Trophoblast cell (in vitro differentiated cells and primary cell): ENCODE data around the gene EYS. TPM values are rescaled to one million over a fixed set of nuclear protein-coding genes. Genes with fewer than 3 reads are reported as not detected.

Experiments
- DNase-seq, 2 donors: peaks; one replicate each; pipeline ENCODE4 v3.0.0-alpha.2; 2016
- H2AFZ ChIP-seq: 2 replicates; pipeline ENCODE4 v1.6.1; 2013; ENCODE audit warnings: low read length, moderate library complexity, mild to moderate bottlenecking; ENCODE audit not compliant: insufficient read depth, poor library complexity
- H2AK5ac ChIP-seq: 2 replicates; pipeline ENCODE4 v1.6.1; 2013; ENCODE audit warnings: mild to moderate bottlenecking, low read length
- H2BK120ac ChIP-seq: 2 replicates; pipeline ENCODE4 v1.6.1; 2013; ENCODE audit warnings: low read length, mild to moderate bottlenecking, moderate library complexity; ENCODE audit not compliant: insufficient read depth, poor library complexity
- H2BK12ac ChIP-seq: 2 replicates; pipeline ENCODE4 v1.6.1; 2013; ENCODE audit warnings: mild to moderate bottlenecking, low read length, moderate library complexity
- H2BK5ac ChIP-seq: 2 replicates; pipeline ENCODE4 v1.6.1; 2013; ENCODE audit warnings: low read length, low read depth, moderate library complexity, mild to moderate bottlenecking; ENCODE audit not compliant: poor library complexity
- H3K14ac ChIP-seq: 2 replicates; pipeline ENCODE4 v1.6.1; 2013; ENCODE audit warnings: mild to moderate bottlenecking, low read length
- H3K18ac ChIP-seq: 2 replicates; pipeline ENCODE4 v1.6.1; 2013; ENCODE audit warnings: mild to moderate bottlenecking, low read length
- H3K23ac ChIP-seq: 2 replicates; pipeline ENCODE4 v1.6.1; 2013; ENCODE audit warnings: low read length
- H3K27ac ChIP-seq: 2 replicates; pipeline ENCODE4 v1.5.1; 2013; ENCODE audit warnings: low read depth, mild to moderate bottlenecking, inconsistent platforms, low read length, moderate library complexity
- H3K27me3 ChIP-seq: 2 replicates; pipeline ENCODE4 v1.6.1; 2013; ENCODE audit warnings: inconsistent platforms, mild to moderate bottlenecking, low read length, moderate library complexity; ENCODE audit not compliant: insufficient read depth
- H3K36me3 ChIP-seq, 2 experiments: 1 replicate in 1 of 2; 2 replicates in 1 of 2; pipeline ENCODE4 v1.6.1; 2013; ENCODE audit warnings: low read length in 2 of 2, mild to moderate bottlenecking in 2 of 2, moderate library complexity in 1 of 2; ENCODE audit not compliant: insufficient read depth in 2 of 2, control insufficient read depth in 1 of 2
- H3K4ac ChIP-seq: 2 replicates; pipeline ENCODE4 v1.6.1; 2013; ENCODE audit warnings: low read depth, mild to moderate bottlenecking, low read length, moderate library complexity
- H3K4me1 ChIP-seq, 2 experiments: 1 replicate in 1 of 2; 2 replicates in 1 of 2; pipeline ENCODE4 v1.6.1; 2013; ENCODE audit warnings: low read length in 2 of 2, mild to moderate bottlenecking in 2 of 2, moderate library complexity in 1 of 2; ENCODE audit not compliant: insufficient read depth in 2 of 2, control insufficient read depth in 1 of 2
- H3K4me2 ChIP-seq: 2 replicates; pipeline ENCODE4 v1.6.1; 2013; ENCODE audit warnings: inconsistent platforms, mild to moderate bottlenecking, low read length, moderate library complexity
- H3K4me3 ChIP-seq: 2 replicates; pipeline ENCODE4 v1.5.1; 2013; ENCODE audit warnings: mild to moderate bottlenecking, low read depth, low read length, inconsistent platforms
- H3K79me1 ChIP-seq: one replicate; pipeline ENCODE4 v1.6.1; 2013; ENCODE audit warnings: low read length
- H3K79me2 ChIP-seq: 2 replicates; pipeline ENCODE4 v1.6.1; 2013; ENCODE audit warnings: low read length, mild to moderate bottlenecking; ENCODE audit not compliant: control insufficient read depth, insufficient read depth, poor library complexity
- H3K9ac ChIP-seq: 2 replicates; pipeline ENCODE4 v1.6.1; 2013; ENCODE audit warnings: mild to moderate bottlenecking, low read length
- H3K9me3 ChIP-seq: 2 replicates; pipeline ENCODE4 v1.6.1; 2013; ENCODE audit warnings: low read depth, mild to moderate bottlenecking, control low read depth, inconsistent platforms, low read length; ENCODE audit not compliant: insufficient read depth
- H4K12ac ChIP-seq: 2 replicates; pipeline ENCODE4 v1.6.1; 2013; ENCODE audit warnings: low read depth, mild to moderate bottlenecking, low read length, moderate library complexity
- H4K8ac ChIP-seq: 2 replicates; pipeline ENCODE4 v1.6.1; 2013; ENCODE audit warnings: low read depth, mild to moderate bottlenecking, low read length, moderate library complexity
- H4K91ac ChIP-seq: one replicate; pipeline ENCODE4 v1.6.1; 2013; ENCODE audit warnings: low read depth, mild to moderate bottlenecking, low read length, moderate library complexity
- WGBS: extraction: QIAGEN DNeasy Blood & Tissue Kit; methylation state at CpG from one replicate; pipeline ENCODE4 v1.1.7; 2013; ENCODE audit warnings: missing lambda C conversion rate; ENCODE audit not compliant: insufficient read length, insufficient coverage; ENCODE audit errors: extremely low coverage; 5-methylcytosine and 5-hydroxymethylcytosine counted together
- polyA plus RNA-seq: library from polyadenylated mRNA; stranded (reverse); fragments of 200-250 nt; gene quantifications from 2 replicates; pipeline ENCODE4 v1.2.3, GENCODE V29; 2013

Gene EYS
- polyA plus RNA-seq, result 0.01 TPM in 2 replicates

DNA sequence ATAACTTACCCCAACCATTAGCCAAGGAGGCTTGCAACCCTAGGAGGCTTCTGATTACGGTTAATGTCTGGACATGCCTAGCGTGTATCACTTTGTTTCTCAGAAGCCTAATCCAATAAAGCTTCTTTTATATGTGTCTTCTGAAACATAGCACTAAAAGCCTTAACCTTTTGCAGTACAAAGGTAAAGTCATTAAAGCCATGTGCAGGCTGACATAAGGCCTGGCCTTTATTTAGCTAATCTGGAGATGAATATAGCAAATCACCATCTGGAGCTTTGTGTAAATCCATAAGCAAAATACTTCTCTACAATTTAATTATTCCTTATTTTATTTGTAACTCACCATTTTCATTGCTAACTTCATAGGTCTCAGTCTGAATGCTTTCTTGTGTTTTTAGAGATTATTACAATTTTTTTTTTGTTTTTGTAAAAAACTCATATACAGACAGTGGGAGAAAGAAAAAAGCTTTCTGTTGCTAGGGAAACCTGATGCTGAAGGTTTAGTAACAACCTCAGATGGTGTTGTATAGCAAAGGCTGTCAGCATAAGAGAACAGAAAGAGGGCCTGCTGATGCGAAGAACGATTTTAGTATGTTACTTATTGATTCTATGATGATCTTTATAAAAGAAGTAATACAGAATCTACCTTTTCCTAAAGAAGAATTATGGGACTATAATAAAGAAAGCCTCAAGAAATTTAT, at the start of gene EYS:
Gene EYS (minus strand): TSS at position 101 of the 701 bp plus-strand sequence. CDS start 211,816 bp downstream, outside the sequence.
- WGBS, result no CpG with 5 or more reads among the region's 4 CpGs
- no peak within 1 kb of the TSS for H3K18ac ChIP-seq

GRCh38 chr6:65746302-65746701, 39.3 kb upstream of the EYS start:
- no peak overlapping the region for H2BK12ac ChIP-seq
- H3K14ac ChIP-seq, result no peak overlapping the region
- no peaks in the 10 kb centered on the region for H3K27me3 ChIP-seq
- WGBS, result no CpG with 5 or more reads among the region's 4 CpGs
- H3K4me3 ChIP-seq, result no peak overlapping the region
- no peak overlapping the region for H3K27ac ChIP-seq
- no peak overlapping the region for H3K18ac ChIP-seq
- no peak overlapping the region for H3K4ac ChIP-seq
- H3K79me2 ChIP-seq, result no peaks in the 10 kb centered on the region
- H2BK120ac ChIP-seq, result no peak overlapping the region
- no peak for DNase-seq
- H3K9ac ChIP-seq, result no peak overlapping the region
- H3K23ac ChIP-seq, result no peak overlapping the region
- H2BK5ac ChIP-seq, result no peak overlapping the region
- no peak overlapping the region for H4K12ac ChIP-seq
- no peaks in the 10 kb centered on the region for H3K9me3 ChIP-seq
- no peak overlapping the region for H2AFZ ChIP-seq
- no peak overlapping the region for H4K91ac ChIP-seq
- H3K36me3 ChIP-seq, result no peaks in the 10 kb centered on the region
- no peak overlapping the region for H2AK5ac ChIP-seq
- no peaks in the 10 kb centered on the region for H3K4me1 ChIP-seq
- H3K79me1 ChIP-seq, result no peaks in the 10 kb centered on the region
- no peak overlapping the region for H4K8ac ChIP-seq
- H3K4me2 ChIP-seq, result no peak overlapping the region

More for the DNA sequence above, at the start of gene EYS:
- Histone ChIP-seq H3K4me1 (no peaks in the 10 kb centered on the region), H4K8ac (no peak within 1 kb of the TSS), H2BK5ac (no peak within 1 kb of the TSS), H2BK12ac (no peak within 1 kb of the TSS), H3K79me1 (no peaks in the 10 kb centered on the region), H3K4ac (no peak within 1 kb of the TSS), H3K36me3 (no peaks in the 10 kb centered on the region), H2AK5ac (no peak within 1 kb of the TSS), H2BK120ac (no peak within 1 kb of the TSS), H3K14ac (no peak within 1 kb of the TSS), H3K27me3 (no peaks in the 10 kb centered on the region), H3K4me3 (no peak within 1 kb of the TSS), H3K27ac (no peak within 1 kb of the TSS), H3K23ac (no peak within 1 kb of the TSS), H4K12ac (no peak within 1 kb of the TSS), H3K9ac (no peak within 1 kb of the TSS), H3K4me2 (no peak within 1 kb of the TSS), H2AFZ (no peak within 1 kb of the TSS), H3K79me2 (no peaks in the 10 kb centered on the region), H4K91ac (no peak within 1 kb of the TSS), H3K9me3 (no peaks in the 10 kb centered on the region)
- DNase-seq, result no peak

- Histone ChIP-seq H3K4me2 (no peak overlapping the region), H3K4me1 (no peaks in the 10 kb centered on the region), H4K8ac (no peak overlapping the region), H2BK5ac (no peak overlapping the region), H4K12ac (no peak overlapping the region), H3K4ac (no peak overlapping the region), H3K9me3 (no peaks in the 10 kb centered on the region), H3K9ac (no peak overlapping the region), H3K18ac (no peak overlapping the region), H3K14ac (no peak overlapping the region), H3K27me3 (no peaks in the 10 kb centered on the region), H4K91ac (no peak overlapping the region), H2BK12ac (no peak overlapping the region), H2AFZ (no peak overlapping the region), H3K79me1 (no peaks in the 10 kb centered on the region), H3K4me3 (no peak overlapping the region), H3K79me2 (no peaks in the 10 kb centered on the region), H3K23ac (no peak overlapping the region), H2BK120ac (no peak overlapping the region), H3K27ac (no peak overlapping the region), H2AK5ac (no peak overlapping the region), H3K36me3 (no peaks in the 10 kb centered on the region)
- no peak for DNase-seq
- WGBS, result no CpG with 5 or more reads among the region's 2 CpGs
These were observed 38.6 kb upstream of the EYS start for GRCh38 chr6:65745614-65746013.

DNA sequence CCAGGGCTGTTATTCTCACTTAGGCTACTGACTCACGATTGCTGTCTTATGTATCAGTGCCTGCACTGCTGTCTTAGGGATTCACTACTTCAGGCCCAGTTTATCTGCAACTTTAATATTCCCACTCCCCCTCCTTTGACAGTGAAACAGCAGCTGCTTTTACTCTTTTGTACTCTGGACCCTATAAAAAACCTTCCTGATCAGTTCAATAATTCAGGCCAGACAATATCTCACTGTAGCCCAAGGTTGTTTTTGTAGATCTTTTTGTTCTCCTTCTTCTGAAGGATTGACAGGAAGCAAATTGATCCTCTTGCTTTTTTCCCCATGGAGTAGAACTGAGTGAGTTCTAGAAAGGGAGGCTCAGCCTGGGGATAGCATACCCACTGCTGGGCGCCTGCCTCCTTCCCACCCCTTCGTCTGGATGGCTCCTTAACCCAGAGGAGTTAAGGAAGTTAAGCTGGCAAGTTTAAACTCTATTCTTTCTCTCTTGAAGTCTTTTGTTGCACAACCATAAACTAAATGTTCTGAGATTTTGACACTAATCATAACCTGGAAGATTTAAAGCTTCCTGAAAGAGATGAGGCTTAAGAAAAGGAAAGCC, 22.0 kb upstream of the EYS start:
- Histone ChIP-seq H4K12ac (no peak overlapping the region), H3K18ac (no peak overlapping the region), H4K91ac (no peak overlapping the region), H3K9me3 (no peaks in the 10 kb centered on the region), H3K4me2 (no peak overlapping the region), H3K27me3 (no peaks in the 10 kb centered on the region), H3K14ac (no peak overlapping the region), H3K4me3 (no peak overlapping the region), H3K23ac (no peak overlapping the region), H2BK5ac (no peak overlapping the region), H3K27ac (no peak overlapping the region), H3K4me1 (no peaks in the 10 kb centered on the region), H4K8ac (no peak overlapping the region), H3K4ac (no peak overlapping the region), H2BK120ac (no peak overlapping the region), H3K36me3 (no peaks in the 10 kb centered on the region), H3K79me1 (no peaks in the 10 kb centered on the region), H2BK12ac (no peak overlapping the region), H2AFZ (no peak overlapping the region), H3K9ac (no peak overlapping the region), H3K79me2 (no peaks in the 10 kb centered on the region), H2AK5ac (no peak overlapping the region)
- no peak for DNase-seq
- no CpG with 5 or more reads among the region's 3 CpGs for WGBS
